Cardiac septum (tissue), 1 donor: Measurements from ENCODE around the gene PCCA. TPM values are rescaled to one million over a fixed set of nuclear protein-coding genes. Genes with fewer than 3 reads are reported as not detected.
"Not testable (repeated sequence)": the region's sequence is repeated elsewhere in the genome, so short reads cannot be mapped to it uniquely, and the experiment has no call there.

Experiments used
- DNase-seq: peaks from one replicate; pipeline ENCODE4 v3.0.0-alpha.2; 2020; ENCODE audit warnings: low spot score
- intact Hi-C: fragments of 100-400 bp; cut with DNase I; formaldehyde crosslinking; loops from one replicate; pipeline ENCODE4 v1.14.0; 2022
- total RNA-seq: library from RNA; stranded (reverse); fragmentation: NEBNext Ultra II Directional; extraction: Animal tissue kit (Norgen Biotek cat#: 25700); gene quantifications from one replicate; pipeline ENCODE4 v1.2.1, GENCODE V29; 2021
- donor health status: DM: no; HTN: no; CAD: no.

PCCA gene
- total RNA-seq, 1 donor from 2014 or later = 51.2 TPM

DNA sequence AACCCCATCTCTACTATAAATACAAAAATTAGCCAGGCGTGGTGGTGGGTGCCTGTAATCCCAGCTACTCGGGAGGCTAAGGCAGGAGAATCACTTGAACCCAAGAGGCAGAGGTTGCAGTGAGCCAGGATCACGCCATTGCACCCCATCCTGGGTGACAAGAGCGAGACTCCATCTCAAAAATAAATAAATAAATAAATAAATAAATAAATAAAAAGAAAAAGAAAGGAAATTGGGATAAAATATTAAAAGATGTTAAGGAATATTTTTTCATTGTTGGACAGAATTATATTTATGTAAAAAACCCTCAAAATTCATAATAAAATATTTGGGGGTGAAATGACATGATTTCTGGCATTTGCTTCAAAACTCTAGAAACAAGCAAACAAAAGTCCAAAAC, 488.3 kb downstream of the PCCA start:
- intact Hi-C loops, DNase-seq: not testable (repeated sequence)

Other genes starting within 250 kb of the PCCA start
- gene ZIC5, start 117.3 kb upstream of the PCCA start, total RNA-seq = 0.05 TPM
- gene ZIC2, start 107.3 kb upstream of the PCCA start, total RNA-seq = not detected